Inferior parietal cortex (tissue), 1 donor: ENCODE measurements around the gene MYT1.

Experiments
- DNase-seq: peaks from one replicate; pipeline ENCODE4 v3.0.0-alpha.2; 2016; ENCODE audit errors: extremely low spot score

MYT1 gene

DNA sequence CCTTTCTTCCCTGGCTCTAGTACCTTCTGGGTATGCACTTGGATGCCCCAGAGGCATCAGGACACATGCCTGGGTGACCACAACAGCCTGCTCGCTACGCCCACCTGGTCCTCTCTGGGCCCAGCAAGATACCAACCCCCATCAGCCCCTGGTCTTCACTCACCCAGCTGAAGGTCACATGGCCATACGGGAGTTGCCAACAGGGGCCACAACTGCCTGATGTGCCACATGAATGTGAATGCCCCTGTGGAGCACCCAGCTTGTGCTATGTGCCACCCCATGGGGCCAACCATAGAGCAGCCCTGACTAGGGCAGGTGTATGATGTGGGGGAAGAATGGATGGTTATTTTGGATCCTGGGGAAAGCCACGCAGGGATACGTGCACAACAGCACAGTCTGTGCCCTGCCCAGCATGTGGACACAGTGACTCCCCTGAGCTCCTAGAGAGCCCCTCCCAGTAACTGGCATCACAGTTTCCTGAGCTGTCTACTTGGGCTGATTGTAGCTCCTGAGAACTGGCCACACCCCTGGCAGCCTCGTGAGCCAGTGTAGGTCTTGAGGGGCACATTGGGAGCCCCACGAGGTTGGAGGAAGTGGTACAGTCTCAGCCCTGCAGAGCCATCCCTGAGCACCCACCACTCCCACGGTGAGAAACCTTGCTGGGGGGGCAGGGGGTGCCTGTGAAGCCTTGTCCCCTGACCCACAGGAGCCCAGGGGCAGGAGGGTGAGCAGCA lies 80.8 kb downstream of the MYT1 start:
- no peak for DNase-seq

DNA sequence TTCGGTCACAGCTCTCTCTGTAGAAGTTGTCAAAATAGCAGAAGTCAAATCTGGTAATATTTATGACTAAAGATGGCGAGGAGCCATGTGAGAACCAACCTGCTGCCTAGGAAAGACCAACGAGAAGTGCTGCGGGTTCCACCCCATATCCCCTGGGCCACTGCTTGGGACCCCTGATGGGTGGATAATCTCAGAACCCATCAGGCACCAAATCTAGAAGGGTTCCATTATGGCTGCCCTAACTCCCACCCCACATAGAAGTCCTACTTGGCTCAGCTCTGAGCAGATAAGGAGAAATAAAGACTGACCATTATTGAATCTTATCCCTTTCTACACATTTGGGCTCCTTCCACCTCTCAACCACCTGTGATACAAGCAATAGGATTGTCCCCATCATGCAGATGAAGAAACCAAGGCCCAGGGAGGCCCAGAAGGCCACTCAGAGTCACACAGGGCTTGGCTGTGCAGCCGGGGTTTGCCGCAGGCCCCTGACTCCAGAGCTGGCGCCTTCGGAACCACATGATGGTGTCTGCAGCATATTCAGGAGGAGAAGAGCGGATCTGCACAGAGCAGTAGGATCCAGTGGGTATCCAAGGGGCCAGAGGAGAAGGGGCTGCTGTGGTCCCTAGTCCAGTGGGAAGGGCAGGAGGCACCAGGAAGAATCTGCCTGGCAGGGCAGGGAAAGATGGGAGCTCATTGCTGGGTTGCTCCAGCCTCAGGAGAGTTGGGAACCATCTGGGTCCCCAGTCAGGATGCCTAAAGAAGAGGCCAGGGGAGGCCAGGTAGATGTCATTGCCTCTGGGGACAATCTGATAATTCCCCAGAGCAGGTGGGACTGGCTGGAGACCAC lies 81.7 kb downstream of the MYT1 start:
- no peak for DNase-seq

DNA sequence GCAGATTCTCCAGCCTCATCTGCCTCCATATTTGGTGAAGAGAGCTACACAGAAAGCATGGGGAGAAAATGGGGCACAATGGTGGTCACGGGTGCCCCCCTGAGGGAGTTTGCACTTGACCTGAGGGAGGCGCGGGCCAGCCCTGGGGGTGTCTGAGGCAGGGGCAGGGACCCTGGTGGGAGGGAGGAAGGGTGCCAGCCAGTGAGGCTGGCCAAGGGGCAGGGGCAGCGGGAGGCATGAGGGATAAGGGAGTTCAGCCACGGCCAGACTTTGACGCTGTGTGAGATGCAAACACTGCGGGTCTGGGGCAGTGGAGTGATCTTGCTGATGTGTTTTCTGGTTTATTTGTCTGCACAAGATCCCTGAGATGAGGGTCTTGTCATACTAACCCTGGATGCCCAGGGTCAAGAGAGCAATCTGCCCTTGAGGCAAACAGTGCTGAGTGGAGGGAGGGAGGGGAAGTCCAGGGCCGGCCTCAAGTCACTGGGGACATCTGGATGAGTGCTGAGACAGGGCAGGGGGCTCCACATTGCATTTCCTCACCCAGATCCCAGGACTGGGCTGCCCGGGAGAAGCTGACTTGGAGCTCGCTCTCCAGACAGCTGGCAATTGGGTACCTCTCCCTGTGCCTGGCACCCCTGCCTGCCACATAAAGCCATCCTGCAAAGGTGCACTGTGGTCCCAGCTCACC lies 82.5 kb downstream of the MYT1 start:
- no peak for DNase-seq

DNA sequence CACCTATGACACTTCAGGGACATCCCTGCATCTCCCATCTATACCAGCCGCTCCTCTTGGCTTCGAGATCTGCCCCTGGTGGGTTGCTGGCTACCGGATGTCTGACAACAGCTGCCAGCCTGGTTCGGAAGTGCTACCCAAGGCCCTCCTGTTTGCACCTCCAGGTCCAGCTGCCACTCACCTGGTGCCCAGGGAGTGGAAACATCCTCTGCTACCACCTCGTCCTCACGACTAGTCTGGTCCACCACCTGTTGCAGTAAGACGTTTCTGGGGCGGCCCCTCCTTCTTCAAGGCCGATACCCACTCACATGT lies 83.0 kb downstream of the MYT1 start:
- no peak for DNase-seq

DNA sequence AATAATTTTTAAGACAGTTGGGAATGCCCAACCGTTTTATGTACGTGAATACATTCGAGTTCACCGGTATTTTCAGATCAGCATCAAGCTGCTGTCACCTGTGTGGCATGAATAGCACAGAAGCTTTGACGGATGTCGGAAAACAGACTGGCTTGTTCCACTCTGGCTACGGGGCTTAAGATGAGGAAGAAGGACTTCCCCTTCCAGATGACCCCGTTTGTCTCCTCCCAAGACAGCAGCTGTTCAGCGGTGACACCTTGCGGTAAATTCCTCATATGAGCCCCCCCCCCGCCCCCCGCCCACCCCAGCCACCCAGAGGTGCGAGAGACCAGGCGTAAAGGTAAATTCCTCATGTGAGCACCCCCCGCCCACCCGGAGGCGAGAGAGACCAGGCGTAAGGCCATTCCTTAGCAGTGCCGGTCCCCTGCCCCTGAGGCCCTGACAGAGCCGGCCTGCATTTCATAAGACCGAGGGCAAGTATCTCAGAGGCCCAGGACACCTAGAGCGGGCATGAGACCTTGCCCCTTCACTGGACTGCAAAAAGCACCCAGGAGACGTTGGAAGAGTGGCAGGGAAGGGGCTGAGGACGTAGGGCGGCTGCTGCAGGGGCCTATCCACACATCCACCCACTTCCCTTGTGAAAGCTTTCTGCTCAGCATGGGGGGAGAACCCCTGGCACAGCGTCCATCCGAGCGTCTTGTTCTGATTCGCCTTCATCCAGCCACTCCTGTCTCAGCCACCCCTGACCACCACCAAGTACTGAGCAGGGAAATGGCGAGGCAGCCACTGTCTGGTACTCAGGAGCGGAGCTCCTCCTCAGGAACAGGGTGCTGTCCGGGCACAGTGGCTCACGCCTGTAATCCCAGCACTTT lies 84.0 kb downstream of the MYT1 start:
- DNase-seq = no peak

DNA sequence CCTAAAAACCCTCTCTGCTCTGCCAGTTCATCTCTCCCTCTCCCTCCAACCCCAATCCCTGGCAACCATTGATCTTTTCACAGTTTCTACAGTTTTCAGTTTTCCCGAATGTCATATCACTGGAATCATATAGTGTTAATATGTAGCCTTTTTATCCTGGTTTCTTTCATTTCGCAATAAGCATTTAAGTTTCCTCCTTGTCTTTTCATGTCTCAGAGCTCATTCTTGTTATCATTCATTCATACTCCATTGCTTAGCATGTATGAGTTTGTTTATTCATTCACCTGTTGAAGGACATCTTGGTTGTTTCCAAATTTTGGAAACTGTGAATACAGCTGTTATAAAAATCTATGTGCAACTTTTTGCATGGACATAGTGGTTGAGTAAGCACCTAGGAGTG lies 85.8 kb downstream of the MYT1 start:
- no peak for DNase-seq

DNA sequence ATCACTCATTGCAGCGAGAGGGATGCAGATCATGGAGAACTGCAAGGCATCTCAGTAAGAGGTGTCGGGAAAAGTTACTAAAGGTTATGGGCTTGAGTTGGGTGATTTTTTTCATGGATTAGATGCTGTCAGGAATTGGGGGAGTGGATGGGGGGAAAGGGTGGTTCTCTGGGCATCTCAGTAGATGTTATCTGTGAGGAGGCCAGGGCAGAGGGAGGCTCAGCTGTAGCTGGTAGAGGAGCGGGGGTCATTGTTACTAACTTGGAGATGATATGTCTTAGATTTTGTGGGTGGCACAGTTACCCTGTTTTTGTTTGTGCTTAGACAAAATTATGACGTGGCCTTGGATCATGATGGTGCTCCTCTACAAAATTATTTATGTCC lies 88.7 kb downstream of the MYT1 start:
- no peak for DNase-seq

DNA sequence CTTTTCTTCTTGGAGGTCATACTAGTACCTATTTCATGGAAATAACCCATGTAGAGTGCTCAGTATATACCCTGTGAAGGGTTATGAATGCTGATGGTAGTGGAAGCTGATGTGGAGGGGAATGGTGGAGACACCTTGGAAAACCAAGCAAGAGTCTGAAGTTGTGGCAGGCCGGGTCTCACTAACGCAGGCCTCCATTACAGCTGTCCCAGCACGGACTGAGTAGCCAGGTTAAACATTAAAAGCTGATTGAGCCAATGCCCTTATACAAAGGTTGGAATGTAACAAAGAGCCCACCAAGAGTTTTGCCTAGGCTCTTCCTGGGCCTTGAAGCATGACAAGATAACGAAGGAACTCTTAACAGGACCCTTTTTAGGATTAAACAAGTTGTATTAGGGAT lies 89.2 kb downstream of the MYT1 start:
- no peak for DNase-seq

DNA sequence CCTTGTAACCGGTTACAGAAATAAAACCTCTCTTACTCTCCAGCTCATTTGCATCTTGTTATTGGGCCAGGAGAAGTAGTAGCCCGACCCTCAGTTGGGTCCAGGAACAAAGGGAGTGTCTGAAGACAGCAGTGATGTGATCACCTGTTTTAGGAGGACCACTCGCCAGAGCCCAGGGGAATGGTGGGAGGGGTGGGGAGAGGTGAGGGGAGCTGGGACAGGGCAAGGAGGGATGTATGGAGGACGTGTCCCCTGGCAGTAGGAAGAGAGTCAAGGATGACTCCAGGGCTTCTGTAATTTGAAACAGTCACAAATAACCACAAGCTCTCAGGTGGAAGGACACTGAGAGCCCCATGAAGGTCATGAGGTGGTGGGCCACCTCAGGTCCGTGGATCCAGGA lies 89.9 kb downstream of the MYT1 start:
- no peak for DNase-seq

DNA sequence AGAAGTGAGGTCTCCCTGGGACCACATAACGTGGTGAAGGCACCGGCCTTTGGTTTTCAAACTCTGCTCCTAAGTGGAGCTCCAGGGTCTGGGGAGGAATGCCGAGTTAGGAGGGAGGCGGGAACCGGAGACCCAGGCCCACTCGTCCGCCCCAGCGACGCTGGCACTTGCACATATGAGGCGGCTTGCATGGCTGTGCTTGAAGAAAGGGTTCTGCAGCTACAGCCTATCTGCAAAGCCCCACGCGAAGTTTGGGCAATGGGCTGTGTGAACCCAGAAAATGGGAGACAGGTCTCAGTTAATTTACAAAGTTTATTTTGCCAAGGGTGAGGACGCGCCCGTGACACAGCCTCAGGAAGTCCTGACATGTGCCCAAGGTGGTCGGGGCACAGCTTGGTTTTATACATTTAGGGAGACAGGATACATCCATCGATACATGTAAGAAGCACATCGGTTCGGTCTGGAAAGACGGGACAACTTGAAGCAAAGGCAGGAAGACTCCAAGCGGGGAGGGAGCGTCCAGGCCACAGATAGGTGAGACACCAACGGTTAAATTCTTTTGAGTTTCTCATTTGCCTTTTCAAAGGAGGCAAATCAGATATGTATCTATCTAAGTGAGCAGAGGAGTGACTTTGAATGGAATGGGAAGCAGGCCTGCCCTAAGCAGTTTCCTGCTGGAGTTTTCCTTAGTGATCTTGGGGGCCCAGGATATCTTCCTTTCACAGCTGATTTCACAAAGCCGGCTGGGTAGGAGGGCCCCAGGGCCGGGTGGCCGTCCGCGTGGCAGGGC lies 90.5 kb downstream of the MYT1 start:
- no peak for DNase-seq

DNA sequence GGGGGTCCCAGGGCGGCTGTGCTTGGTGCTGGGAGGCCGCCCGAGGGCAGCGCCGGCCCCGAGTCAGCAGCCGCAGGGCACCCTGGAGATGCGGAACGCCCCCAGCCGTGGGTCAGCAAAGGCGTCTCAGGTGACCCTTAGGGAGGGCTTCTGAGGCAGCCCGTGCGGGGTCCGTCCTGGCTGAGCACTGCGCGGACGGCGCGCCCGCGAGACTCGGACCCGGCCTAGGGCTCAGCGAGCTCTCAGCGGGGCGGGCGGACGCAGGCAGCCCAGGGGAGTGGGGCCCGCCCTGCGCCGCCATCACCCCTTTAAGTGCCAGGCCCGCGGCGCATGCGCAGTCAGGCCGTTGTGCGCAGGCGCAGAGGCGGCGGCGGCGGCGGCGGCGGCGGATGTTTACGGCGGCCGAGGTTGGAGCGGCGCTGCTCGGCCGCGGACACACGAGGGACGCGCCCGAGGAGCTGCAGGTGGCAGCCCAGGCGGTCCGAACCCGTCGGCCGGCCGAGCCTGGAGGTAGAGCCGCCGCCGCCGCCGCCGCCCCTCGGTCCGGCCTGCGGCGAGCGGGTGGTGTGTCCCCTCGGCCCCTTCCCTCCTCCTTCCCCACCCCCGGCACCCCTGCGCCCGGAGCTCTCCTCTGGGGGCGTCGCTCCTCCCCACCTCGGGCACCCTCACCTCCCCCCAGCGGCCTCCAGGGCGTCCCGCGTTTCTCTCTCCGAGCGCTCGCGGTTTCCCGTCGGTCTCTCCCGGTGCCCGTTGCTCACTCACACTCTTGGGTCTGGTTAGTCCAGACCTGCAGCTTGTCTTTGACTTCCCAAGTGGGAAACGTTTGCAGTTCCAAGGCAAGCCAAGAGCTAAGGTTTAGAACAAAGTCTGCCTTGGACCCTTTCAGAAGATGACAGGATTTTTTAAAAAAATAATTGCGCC lies 91.4 kb downstream of the MYT1 start, which contains the start of gene PCMTD2:
Gene PCMTD2, plus strand, starts transcription at position 388 of the 921 bp plus-strand sequence. CDS start 4,218 bp downstream, outside the sequence.
- DNase-seq = peak; percentile 85

DNA sequence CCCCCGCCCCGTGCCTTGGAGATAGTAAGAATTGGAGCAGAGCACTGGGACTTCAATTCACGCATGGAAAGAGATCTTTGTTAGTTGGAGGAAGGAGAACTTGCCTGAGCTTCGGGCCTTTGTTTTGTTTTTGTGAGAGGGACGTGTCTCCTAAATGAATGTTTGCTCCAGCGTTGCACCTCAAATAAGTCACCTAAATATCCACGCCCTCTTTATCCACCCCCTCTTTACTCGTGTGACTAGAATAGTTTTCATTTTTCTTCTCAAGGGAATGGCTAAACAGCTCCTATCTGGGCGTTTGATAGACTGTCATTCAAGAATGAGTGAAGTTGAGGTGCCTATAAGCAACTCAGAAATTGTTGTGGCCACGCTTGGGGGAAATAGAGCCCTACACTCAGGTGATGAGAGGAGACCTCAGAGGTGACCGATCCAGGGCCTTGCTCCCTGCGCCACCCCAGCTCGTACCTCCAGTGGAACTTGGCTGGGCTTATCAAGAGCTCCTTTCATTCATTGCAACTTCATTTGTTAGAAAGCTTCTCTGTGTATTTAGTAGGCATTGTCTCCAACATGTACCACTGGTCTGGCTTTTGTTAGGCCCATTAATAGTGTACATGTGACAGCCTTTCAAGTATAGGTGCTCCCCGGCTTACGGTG lies 92.2 kb downstream of the MYT1 start:
- no peak for DNase-seq

DNA sequence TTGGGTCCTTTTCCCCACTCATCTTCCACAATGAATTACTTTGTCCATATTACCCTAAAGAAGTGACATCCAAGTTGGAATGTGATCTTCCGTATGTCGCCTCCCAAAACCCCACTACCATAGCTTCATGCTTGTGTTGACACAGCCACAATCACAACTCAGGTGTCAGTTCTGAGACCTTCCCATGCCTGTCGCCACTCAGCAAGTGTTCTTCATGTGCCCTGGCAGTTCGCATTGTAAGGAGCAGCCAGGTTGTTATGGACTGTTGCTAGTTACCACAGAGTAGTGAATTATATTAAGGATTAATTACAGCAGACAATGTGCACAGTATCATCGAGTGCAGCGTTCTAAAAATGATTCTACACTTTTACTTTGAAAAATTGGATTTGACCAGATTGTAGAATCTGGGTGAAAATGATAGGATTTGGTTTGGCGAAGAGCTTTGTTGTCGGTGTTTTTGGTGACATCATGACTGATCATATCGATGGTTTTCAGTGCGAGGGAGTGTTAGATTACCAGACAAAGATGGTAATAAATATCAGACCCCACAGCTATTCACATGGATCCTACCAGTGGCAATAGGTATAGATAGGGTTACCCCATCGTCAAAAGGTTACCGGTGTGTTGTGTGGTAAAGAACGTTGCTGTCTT lies 93.0 kb downstream of the MYT1 start:
- DNase-seq = no peak

DNA sequence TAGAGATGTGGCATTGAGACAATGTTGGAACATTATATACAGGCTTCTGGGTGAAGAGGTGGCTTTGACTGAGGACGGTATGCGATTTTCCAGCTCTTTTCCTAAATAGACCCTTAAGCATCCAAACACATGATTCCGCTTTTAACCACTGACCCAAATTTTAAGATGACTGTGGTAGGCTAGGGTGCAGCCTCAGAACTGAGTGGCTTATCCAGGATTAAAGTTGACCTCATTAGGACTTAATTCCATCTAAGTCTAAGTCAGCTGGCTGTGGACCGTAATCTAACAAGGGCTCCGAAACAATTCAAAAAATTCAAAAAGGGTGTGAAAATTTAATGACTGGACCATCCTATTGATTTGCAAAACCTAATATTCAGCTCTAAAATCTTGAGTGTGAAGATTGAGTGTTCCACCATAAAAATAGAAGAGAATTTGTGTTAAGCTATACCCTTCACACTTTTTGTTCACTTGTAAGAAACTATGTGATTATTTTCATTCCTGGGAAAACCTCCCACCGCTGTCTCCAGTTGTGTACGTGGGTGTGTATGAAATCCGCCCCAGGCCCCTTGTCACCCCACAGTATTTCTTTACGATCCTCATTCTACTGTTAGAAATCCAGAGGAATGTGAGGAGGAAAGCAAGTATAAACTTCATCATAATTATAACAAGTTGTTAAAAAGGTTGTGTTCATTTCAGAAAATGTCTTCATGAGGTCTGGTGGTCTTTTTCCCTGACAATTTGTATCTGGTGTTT lies 94.0 kb downstream of the MYT1 start:
- DNase-seq = no peak

DNA sequence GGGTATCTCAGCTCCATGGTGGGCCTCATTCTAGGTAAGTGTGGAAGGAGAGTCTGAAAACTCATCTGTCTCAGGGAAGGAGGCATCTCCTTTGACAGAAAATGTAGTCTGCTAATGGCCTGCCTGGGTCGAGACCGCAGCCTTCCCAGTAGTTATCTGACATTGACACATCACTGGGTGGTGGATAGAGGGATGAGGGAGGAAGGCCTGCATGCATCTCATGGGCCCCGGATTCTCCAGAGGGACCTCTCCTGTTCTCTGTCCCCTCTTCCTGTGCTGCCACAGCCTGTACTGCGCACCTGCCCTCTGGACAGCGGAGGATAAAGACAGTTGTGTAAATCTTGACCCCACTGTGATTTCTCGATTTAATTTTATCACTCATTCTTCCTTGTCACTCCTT lies 96.0 kb downstream of the MYT1 start:
- no peak for DNase-seq

DNA sequence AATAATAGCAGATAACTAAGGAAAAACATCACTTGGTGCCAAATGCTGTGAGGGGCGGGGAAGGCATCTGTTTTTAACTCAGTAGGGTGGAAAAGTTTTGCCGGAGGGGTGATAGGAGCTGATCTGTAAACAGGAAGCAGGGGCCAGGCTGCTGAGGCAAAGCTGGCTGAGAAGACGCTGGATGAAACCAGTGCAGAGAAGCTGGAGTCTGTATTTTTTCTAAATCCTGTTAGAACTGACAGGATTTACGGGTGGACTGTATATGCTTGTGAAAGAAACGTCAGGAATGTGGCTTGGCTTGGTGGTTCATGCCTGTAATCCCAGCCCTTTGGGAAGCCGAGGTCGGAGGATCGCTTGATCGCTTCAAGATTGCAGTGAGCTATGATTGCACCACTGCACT lies 96.9 kb downstream of the MYT1 start:
- DNase-seq = no peak

DNA sequence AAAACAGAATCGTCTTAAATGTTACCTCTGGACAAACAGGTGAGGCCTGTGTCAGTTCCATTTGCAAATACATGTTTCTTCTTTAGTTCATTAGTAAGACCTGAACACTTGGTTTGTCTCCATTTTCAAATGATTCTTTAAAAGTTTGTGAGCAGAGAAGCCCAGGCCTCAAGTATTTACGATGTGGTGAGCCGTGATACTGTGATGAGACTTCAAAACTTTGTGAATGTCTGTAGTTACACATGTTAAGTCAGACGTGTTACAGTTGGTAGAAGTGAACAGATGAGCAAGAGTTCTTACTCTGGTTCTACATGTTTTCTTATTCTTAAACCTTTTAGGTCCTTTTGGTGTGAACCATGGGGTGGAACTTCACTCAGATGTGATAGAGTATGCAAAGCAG lies 99.8 kb downstream of the MYT1 start:
- no peak for DNase-seq

DNA sequence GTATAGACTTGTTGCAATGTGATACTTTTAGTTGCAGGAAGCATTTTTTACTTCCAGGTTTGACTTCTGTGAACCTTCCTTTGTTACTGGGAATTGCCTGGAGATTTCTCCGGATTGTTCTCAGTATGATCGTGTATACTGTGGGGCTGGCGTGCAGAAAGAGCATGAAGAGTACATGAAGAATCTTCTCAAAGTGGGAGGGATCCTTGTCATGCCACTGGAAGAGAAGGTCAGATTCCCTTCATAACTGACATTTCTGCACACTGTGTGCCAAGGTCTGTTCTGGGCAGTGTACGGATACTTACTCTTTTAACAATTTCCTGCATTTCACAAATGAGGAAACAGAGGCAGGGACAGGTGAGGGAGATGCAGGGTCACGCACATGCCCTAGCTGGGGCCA lies 100.9 kb downstream of the MYT1 start:
- no peak for DNase-seq
